Neural cell (in vitro differentiated cells): Measurements from ENCODE around the gene TSPOAP1. TPM values are rescaled to one million over a fixed set of nuclear protein-coding genes. Genes with fewer than 3 reads are reported as not detected.

Experiments
- H2AFZ ChIP-seq: fragments of 200-600, 300-800 bp; sonication (generic), shearing (Covaris generic); 2 replicates; pipeline ENCODE4 v1.6.0; 2014; ENCODE audit warnings: low read depth, mild to moderate bottlenecking, antibody characterized with exemption, low read length, moderate library complexity
- H3F3A ChIP-seq: fragments of 200-600 bp; shearing (Covaris generic); 2 replicates; pipeline ENCODE4 v1.6.1; 2016; ENCODE audit warnings: mild to moderate bottlenecking, moderate library complexity, mixed read lengths, antibody characterized with exemption, low read length; ENCODE audit not compliant: insufficient read depth, poor library complexity, severe bottlenecking
- H3K27ac ChIP-seq: fragments of 200-600, 300-800 bp; sonication (generic), shearing (Covaris generic); 2 replicates; pipeline ENCODE4 v1.5.1; 2014; ENCODE audit warnings: mild to moderate bottlenecking, low read length, moderate library complexity
- H3K27me3 ChIP-seq: fragments of 300-800, 200-600 bp; sonication (generic), shearing (Covaris generic); 2 replicates; pipeline ENCODE4 v1.6.0; 2014; ENCODE audit warnings: mild to moderate bottlenecking, low read depth, low read length, moderate library complexity; ENCODE audit not compliant: insufficient read depth
- H3K36me3 ChIP-seq: fragments of 300-800, 200-600 bp; sonication (generic), shearing (Covaris generic); 2 replicates; pipeline ENCODE4 v1.5.1; 2014; ENCODE audit warnings: mild to moderate bottlenecking, antibody characterized with exemption, low read length, moderate library complexity; ENCODE audit not compliant: insufficient read depth
- H3K4me2 ChIP-seq: fragments of 300-800, 200-600 bp; sonication (generic), shearing (Covaris generic); 2 replicates; pipeline ENCODE4 v1.6.0; 2014; ENCODE audit warnings: mild to moderate bottlenecking, low read length
- H3K4me3 ChIP-seq: fragments of 300-800, 200-600 bp; sonication (generic), shearing (Covaris generic); 2 replicates; pipeline ENCODE4 v1.5.1; 2014; ENCODE audit warnings: mild to moderate bottlenecking, low read length, moderate library complexity
- H3K79me2 ChIP-seq: fragments of 200-600 bp; shearing (Covaris generic); replicated peaks from 2 replicates; pipeline ENCODE4 v1.6.0; 2014; ENCODE audit warnings: mild to moderate bottlenecking, low read length, moderate library complexity; ENCODE audit not compliant: insufficient read depth
- H3K9ac ChIP-seq: fragments of 300-800, 200-600 bp; sonication (generic), shearing (Covaris generic); 2 replicates; pipeline ENCODE4 v1.6.1; 2016; ENCODE audit warnings: mild to moderate bottlenecking, low read length, mixed read lengths
- H3K9me2 ChIP-seq: fragments of 200-600 bp; shearing (Covaris generic); 2 replicates; pipeline ENCODE4 v1.6.1; 2016; ENCODE audit warnings: mild to moderate bottlenecking, low read length, mixed read lengths; ENCODE audit not compliant: insufficient read depth
- H3K9me3 ChIP-seq: fragments of 200-600, 300-800 bp; sonication (generic), shearing (Covaris generic); 2 replicates; pipeline ENCODE4 v1.6.1; 2016; ENCODE audit warnings: mild to moderate bottlenecking, mixed run types, low read length, moderate library complexity, mixed read lengths
- H4K20me1 ChIP-seq: fragments of 200-600 bp; shearing (Covaris generic); 2 replicates; pipeline ENCODE4 v1.6.1; 2016; ENCODE audit warnings: mild to moderate bottlenecking, mixed run types; ENCODE audit not compliant: insufficient read depth
- CTCF ChIP-seq: fragments of 450-650 bp; IDR thresholded peaks from 2 replicates; pipeline ENCODE4 v1.5.1; 2014; ENCODE audit warnings: antibody characterized with exemption, mild to moderate bottlenecking, moderate library complexity; ENCODE audit not compliant: poor library complexity, severe bottlenecking
- EP300 ChIP-seq: fragments of 450-650 bp; conservative IDR thresholded peaks from 2 replicates; pipeline ENCODE4 v1.6.1; 2014; ENCODE audit warnings: antibody characterized with exemption, mild to moderate bottlenecking, moderate library complexity; ENCODE audit not compliant: poor library complexity, severe bottlenecking
- EZH2 ChIP-seq: fragments of 200-600, 300-800 bp; shearing (Covaris generic), sonication (generic); IDR thresholded peaks from 2 replicates; pipeline ENCODE4 v1.6.1; 2014; ENCODE audit warnings: antibody characterized with exemption, low read length, borderline replicate concordance, mild to moderate bottlenecking; ENCODE audit not compliant: insufficient read depth, poor library complexity, severe bottlenecking
- MXI1 ChIP-seq: fragments of 450-650 bp; conservative IDR thresholded peaks from 2 replicates; pipeline ENCODE4 v1.6.1; 2014; ENCODE audit warnings: antibody characterized with exemption, mild to moderate bottlenecking; ENCODE audit not compliant: poor library complexity, severe bottlenecking
- RAD21 ChIP-seq: fragments of 450-650 bp; conservative IDR thresholded peaks from 2 replicates; pipeline ENCODE4 v1.6.1; 2014; ENCODE audit warnings: antibody characterized with exemption, mild to moderate bottlenecking, moderate library complexity
- REST ChIP-seq: IDR thresholded peaks from 2 replicates; pipeline ENCODE4 v1.6.1; 2012; ENCODE audit warnings: borderline replicate concordance
- TAF1 ChIP-seq: IDR thresholded peaks from 2 replicates; pipeline ENCODE4 v1.6.1; 2012; ENCODE audit warnings: low read depth
- polyA plus RNA-seq: library from polyadenylated mRNA; depleted of rRNA; stranded (reverse); fragments of >200 nt; gene quantifications from 2 replicates; pipeline ENCODE4 v1.2.3, GENCODE V29; 2014

Gene TSPOAP1
- polyA plus RNA-seq, 1 donor from 2014 or later: 103 TPM

- Histone ChIP-seq H3K36me3 (no peaks in the 10 kb centered on the region), H3K4me3 (no peak overlapping the region), H3K9me3 (no peaks in the 10 kb centered on the region), H3K79me2 (no peaks in the 10 kb centered on the region), H3K4me2 (no peak overlapping the region), H3K9me2 (no peaks in the 10 kb centered on the region), H2AFZ (no peak overlapping the region), H3K9ac (no peak overlapping the region), H3F3A (no peaks in the 10 kb centered on the region), H3K27me3 (no peaks in the 10 kb centered on the region), H4K20me1 (no peaks in the 10 kb centered on the region), H3K27ac (no peak overlapping the region)
- no peak for TF ChIP-seq REST
- no peak for TF ChIP-seq EZH2
- no peak for TF ChIP-seq CTCF
- TF ChIP-seq RAD21: no peak
Observed at GRCh38 chr17:58291246-58291645, 37.3 kb downstream of the TSPOAP1 start.

GRCh38 chr17:58289869-58290268 is 38.7 kb downstream of the TSPOAP1 start:
- H3K4me2 ChIP-seq: no peak overlapping the region
- no peaks in the 10 kb centered on the region for H4K20me1 ChIP-seq
- no peaks in the 10 kb centered on the region for H3K79me2 ChIP-seq
- no peaks in the 10 kb centered on the region for H3F3A ChIP-seq
- no peaks in the 10 kb centered on the region for H3K36me3 ChIP-seq
- no peak overlapping the region for H2AFZ ChIP-seq
- no peak for TF ChIP-seq REST
- TF ChIP-seq MXI1: no peak
- no peak for TF ChIP-seq TAF1
- TF ChIP-seq EP300: no peak
- TF ChIP-seq RAD21: no peak
- no peak for TF ChIP-seq EZH2
- no peaks in the 10 kb centered on the region for H3K9me3 ChIP-seq
- H3K9me2 ChIP-seq: no peaks in the 10 kb centered on the region
- no peak overlapping the region for H3K9ac ChIP-seq
- no peak overlapping the region for H3K4me3 ChIP-seq
- no peaks in the 10 kb centered on the region for H3K27me3 ChIP-seq
- H3K27ac ChIP-seq: no peak overlapping the region
